ENCODE measurements around the gene DLK1.

DNA sequence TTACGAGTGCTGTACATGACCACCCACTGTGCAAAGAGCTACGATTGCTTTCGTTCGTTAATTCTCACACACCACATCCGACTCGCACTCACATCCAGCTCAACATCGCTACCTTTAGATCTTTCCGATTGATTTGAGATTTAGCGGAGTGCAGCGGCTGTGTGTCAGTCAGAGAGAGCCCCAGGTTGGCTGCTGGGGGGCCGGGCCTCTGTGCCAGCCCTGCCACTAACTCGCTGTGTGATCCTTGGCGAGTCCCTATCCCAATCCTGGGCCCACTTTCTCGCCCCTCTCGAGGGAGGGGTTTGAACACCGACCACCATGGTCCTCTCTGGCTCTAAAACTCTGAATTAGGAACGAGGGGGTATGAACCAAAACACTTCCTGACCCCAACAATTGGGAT is 8.6 kb downstream of the DLK1 start:
- no peak for TF ChIP-seq POLR2AphosphoS5 (IDR thresholded peaks at IDR 0.05)
- TF ChIP-seq, protein P1, sequence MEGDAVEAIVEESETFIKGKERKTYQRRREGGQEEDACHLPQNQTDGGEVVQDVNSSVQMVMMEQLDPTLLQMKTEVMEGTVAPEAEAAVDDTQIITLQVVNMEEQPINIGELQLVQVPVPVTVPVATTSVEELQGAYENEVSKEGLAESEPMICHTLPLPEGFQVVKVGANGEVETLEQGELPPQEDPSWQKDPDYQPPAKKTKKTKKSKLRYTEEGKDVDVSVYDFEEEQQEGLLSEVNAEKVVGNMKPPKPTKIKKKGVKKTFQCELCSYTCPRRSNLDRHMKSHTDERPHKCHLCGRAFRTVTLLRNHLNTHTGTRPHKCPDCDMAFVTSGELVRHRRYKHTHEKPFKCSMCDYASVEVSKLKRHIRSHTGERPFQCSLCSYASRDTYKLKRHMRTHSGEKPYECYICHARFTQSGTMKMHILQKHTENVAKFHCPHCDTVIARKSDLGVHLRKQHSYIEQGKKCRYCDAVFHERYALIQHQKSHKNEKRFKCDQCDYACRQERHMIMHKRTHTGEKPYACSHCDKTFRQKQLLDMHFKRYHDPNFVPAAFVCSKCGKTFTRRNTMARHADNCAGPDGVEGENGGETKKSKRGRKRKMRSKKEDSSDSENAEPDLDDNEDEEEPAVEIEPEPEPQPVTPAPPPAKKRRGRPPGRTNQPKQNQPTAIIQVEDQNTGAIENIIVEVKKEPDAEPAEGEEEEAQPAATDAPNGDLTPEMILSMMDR (IDR thresholded peaks at IDR 0.05), result no peak
- no peak for TF ChIP-seq POLR2A (IDR thresholded peaks at IDR 0.05)
